ENCODE results near the gene MGLL. TPM values are rescaled to one million over a fixed set of nuclear protein-coding genes. Genes with fewer than 3 reads are reported as not detected.

The MGLL gene
- total RNA-seq, 1 experiment from 2014 or later = 2.1 TPM

- H3K4me3 ChIP-seq (ENCODE audit: low read depth in 2 of 2, low read length in 2 of 2) = no peak overlapping the region
- in situ Hi-C loops (cut with HindIII; ENCODE audit: low pct_unique_long_range_greater_than_20kb, low sequenced_read_pairs) = no loop called here
- no peaks in the 10 kb centered on the region for H3K9me3 ChIP-seq (ENCODE audit: control insufficient read depth, insufficient read depth, low read depth, low read length)
- TF ChIP-seq REST (IDR thresholded peaks at IDR 0.05; ENCODE audit: insufficient read depth in 1 of 2, low read depth in 2 of 2, low read length in 1 of 2) = no peak
- no peak for TF ChIP-seq CTCF (IDR thresholded peaks at IDR 0.05)
- TF ChIP-seq TCF7L2 (IDR thresholded peaks at IDR 0.05; ENCODE audit: low read depth, low read length) = no peak
- TF ChIP-seq POLR2AphosphoS5 (IDR thresholded peaks at IDR 0.05; ENCODE audit: low read depth, low read length) = no peak
- TF ChIP-seq SIN3A (IDR thresholded peaks at IDR 0.05; ENCODE audit: borderline replicate concordance, insufficient read depth, low read depth, low read length) = no peak
- ATAC-seq (no peak), DNase-seq (ENCODE audit: low read depth, low spot score) (no peak)
- intact Hi-C loops (cut with micrococcal nuclease; ENCODE audit: unreplicated experiment) = no loop called here
- ChIA-PET CTCF (no interaction called here), POLR2A (no interaction called here)
- H3K4me1 ChIP-seq (ENCODE audit: control insufficient read depth, insufficient read depth, low read length) = no peaks in the 10 kb centered on the region
- H3K36me3 ChIP-seq (ENCODE audit: control insufficient read depth, insufficient read depth, low read length) = no peaks in the 10 kb centered on the region
- no peaks in the 10 kb centered on the region; the same call in 1 of the 2 replicates for H3K27me3 ChIP-seq (ENCODE audit: control insufficient read depth, insufficient read depth, low read length)
- H3K27ac ChIP-seq (ENCODE audit: low read length) = no peak overlapping the region
- BruUV-seq (replicated peaks) = no TSS peak
Observed at GRCh38 chr3:127730666-127731295, 91.5 kb downstream of the MGLL start.

GRCh38 chr3:127730171-127730570 is 92.1 kb downstream of the MGLL start:
- Histone ChIP-seq H3K27me3 (ENCODE audit: control insufficient read depth, insufficient read depth, low read length) (no peaks in the 10 kb centered on the region; the same call in 1 of the 2 replicates), H3K27ac (ENCODE audit: low read length) (no peak overlapping the region), H3K4me3 (ENCODE audit: low read depth in 2 of 2, low read length in 2 of 2) (no peak overlapping the region), H3K9me3 (ENCODE audit: control insufficient read depth, insufficient read depth, low read depth, low read length) (no peaks in the 10 kb centered on the region), H3K4me1 (ENCODE audit: control insufficient read depth, insufficient read depth, low read length) (no peaks in the 10 kb centered on the region), H3K36me3 (ENCODE audit: control insufficient read depth, insufficient read depth, low read length) (no peaks in the 10 kb centered on the region)
- no peak for ATAC-seq
- DNase-seq (ENCODE audit: low read depth, low spot score) = no peak
- TF ChIP-seq CTCF (IDR thresholded peaks at IDR 0.05) = no peak
- TF ChIP-seq REST (IDR thresholded peaks at IDR 0.05; ENCODE audit: insufficient read depth in 1 of 2, low read depth in 2 of 2, low read length in 1 of 2) = no peak
- no peak for TF ChIP-seq POLR2AphosphoS5 (IDR thresholded peaks at IDR 0.05; ENCODE audit: low read depth, low read length)
- TF ChIP-seq SIN3A (IDR thresholded peaks at IDR 0.05; ENCODE audit: borderline replicate concordance, insufficient read depth, low read depth, low read length) = no peak
- TF ChIP-seq TCF7L2 (IDR thresholded peaks at IDR 0.05; ENCODE audit: low read depth, low read length) = no peak
- BruUV-seq (replicated peaks) = no TSS peak
- POLR2A ChIA-PET = no interaction called here
- in situ Hi-C loops (cut with HindIII; ENCODE audit: low pct_unique_long_range_greater_than_20kb, low sequenced_read_pairs) (no loop called here), intact Hi-C loops (cut with micrococcal nuclease; ENCODE audit: unreplicated experiment) (no loop called here)
- CTCF ChIA-PET = no interaction called here
